ENCODE measurements around the gene CHRNB4.

DNA sequence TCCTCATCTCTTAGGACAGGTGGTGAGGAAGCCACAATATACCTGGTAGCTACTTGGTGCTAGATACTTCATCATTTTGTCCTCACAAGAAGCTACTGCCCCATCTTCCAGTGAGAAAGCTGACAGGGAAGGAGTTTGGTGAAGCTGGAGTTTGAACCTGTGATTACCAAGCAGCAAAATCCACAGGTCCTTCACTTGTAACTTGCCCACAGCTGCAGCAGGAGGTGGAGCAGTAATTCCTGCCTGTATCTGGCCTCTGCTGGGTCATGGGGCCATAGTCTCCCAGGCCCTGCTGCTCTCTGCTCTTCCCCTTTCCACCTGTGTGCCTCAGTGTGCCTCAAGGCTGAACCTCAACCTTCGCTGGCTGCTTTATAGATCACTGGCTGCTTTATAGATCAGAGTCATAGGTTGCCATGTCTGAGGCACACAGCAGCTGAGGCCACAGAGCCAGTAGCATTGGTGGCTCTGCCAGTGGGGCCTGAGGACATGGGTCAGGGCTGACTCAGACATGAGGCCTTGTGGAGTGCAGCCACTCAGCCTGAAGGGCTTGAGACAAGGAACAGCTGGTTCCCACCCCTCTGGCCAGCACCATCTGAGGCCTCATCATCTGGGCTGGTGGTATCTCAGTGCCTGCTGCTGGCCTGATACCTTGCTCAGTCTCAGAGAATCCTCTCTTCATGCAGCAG, 11.1 kb upstream of the CHRNB4 start:
- TF ChIP-seq, protein P1, sequence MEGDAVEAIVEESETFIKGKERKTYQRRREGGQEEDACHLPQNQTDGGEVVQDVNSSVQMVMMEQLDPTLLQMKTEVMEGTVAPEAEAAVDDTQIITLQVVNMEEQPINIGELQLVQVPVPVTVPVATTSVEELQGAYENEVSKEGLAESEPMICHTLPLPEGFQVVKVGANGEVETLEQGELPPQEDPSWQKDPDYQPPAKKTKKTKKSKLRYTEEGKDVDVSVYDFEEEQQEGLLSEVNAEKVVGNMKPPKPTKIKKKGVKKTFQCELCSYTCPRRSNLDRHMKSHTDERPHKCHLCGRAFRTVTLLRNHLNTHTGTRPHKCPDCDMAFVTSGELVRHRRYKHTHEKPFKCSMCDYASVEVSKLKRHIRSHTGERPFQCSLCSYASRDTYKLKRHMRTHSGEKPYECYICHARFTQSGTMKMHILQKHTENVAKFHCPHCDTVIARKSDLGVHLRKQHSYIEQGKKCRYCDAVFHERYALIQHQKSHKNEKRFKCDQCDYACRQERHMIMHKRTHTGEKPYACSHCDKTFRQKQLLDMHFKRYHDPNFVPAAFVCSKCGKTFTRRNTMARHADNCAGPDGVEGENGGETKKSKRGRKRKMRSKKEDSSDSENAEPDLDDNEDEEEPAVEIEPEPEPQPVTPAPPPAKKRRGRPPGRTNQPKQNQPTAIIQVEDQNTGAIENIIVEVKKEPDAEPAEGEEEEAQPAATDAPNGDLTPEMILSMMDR (IDR thresholded peaks at IDR 0.05): no peak
- TF ChIP-seq POLR2A (IDR thresholded peaks at IDR 0.05): no peak

Data from right lobe of liver (tissue), 4 donors.